DOHH2 (cell line): ENCODE data around the gene ETS2.

Experiments used
- H3F3A ChIP-seq: fragments of 200-600 bp; sonication (generic), shearing (Covaris generic); 2 replicates; pipeline ENCODE4 v1.6.0; 2016; ENCODE audit warnings: antibody characterized with exemption, mild to moderate bottlenecking; ENCODE audit not compliant: control insufficient read depth, insufficient read depth
- H3K27ac ChIP-seq: fragments of 200-600 bp; sonication (generic); 2 replicates; pipeline ENCODE4 v1.5.1; 2014; ENCODE audit warnings: low read depth, mild to moderate bottlenecking, low read length, moderate library complexity
- H3K27me3 ChIP-seq: fragments of 200-600 bp; sonication (generic); 2 replicates; pipeline ENCODE4 v1.6.1; 2014; ENCODE audit warnings: mild to moderate bottlenecking, low read length, mixed read lengths; ENCODE audit not compliant: control insufficient read depth
- H3K36me3 ChIP-seq: fragments of 200-600 bp; sonication (generic); 2 replicates; pipeline ENCODE4 v1.6.1; 2014; ENCODE audit warnings: mild to moderate bottlenecking, low read length, moderate library complexity, mixed read lengths; ENCODE audit not compliant: control insufficient read depth
- H3K4me1 ChIP-seq: fragments of 200-600 bp; sonication (generic); 2 replicates; pipeline ENCODE4 v1.6.1; 2014; ENCODE audit warnings: mild to moderate bottlenecking, low read length, mixed read lengths; ENCODE audit not compliant: control insufficient read depth
- H3K4me2 ChIP-seq: fragments of 200-600 bp; sonication (generic); 2 replicates; pipeline ENCODE4 v1.6.0; 2014; ENCODE audit warnings: mild to moderate bottlenecking, low read length, moderate library complexity
- H3K4me3 ChIP-seq: fragments of 200-600 bp; sonication (generic); 2 replicates; pipeline ENCODE4 v1.5.1; 2014; ENCODE audit warnings: mild to moderate bottlenecking, low read length, mixed read lengths
- H3K79me2 ChIP-seq: fragments of 200-600 bp; sonication (generic); 2 replicates; pipeline ENCODE4 v1.6.1; 2014; ENCODE audit warnings: mild to moderate bottlenecking, low read length, mixed read lengths; ENCODE audit not compliant: control insufficient read depth
- H3K9me2 ChIP-seq: fragments of 200-600 bp; sonication (generic); replicated peaks from 2 replicates; pipeline ENCODE4 v1.6.1; 2014; ENCODE audit warnings: mild to moderate bottlenecking, low read length, mixed read lengths; ENCODE audit not compliant: control insufficient read depth
- H3K9me3 ChIP-seq: fragments of 200-600 bp; sonication (generic); 2 replicates; pipeline ENCODE4 v1.6.1; 2014; ENCODE audit warnings: antibody characterized with exemption, low read length, mixed read lengths; ENCODE audit not compliant: control insufficient read depth, insufficient read depth
- H4K20me1 ChIP-seq: fragments of 200-600 bp; sonication (generic); 2 replicates; pipeline ENCODE4 v1.6.0; 2014; ENCODE audit warnings: low read depth, mild to moderate bottlenecking, antibody characterized with exemption, low read length, moderate library complexity; ENCODE audit not compliant: control insufficient read depth, insufficient read depth
- CTCF ChIP-seq: fragments of 200-600 bp; sonication (generic); IDR thresholded peaks from one replicate; pipeline ENCODE4 v1.5.1; 2014; ENCODE audit warnings: antibody characterized with exemption, mild to moderate bottlenecking, low read depth, low read length; ENCODE audit not compliant: poor library complexity, severe bottlenecking
- EZH2phosphoT487 ChIP-seq: fragments of 200-600 bp; sonication (generic); IDR thresholded peaks from 2 replicates; pipeline ENCODE4 v1.6.1; 2017; ENCODE audit warnings: borderline replicate concordance, mild to moderate bottlenecking, antibody characterized with exemption, low read length, moderate library complexity, mixed read lengths

The ETS2 gene

GRCh38 chr21:38803075-38803660 lies 2.6 kb upstream of the ETS2 start:
- no peaks in the 10 kb centered on the region for H3K27me3 ChIP-seq
- H3K4me2 ChIP-seq: no peak overlapping the region
- H3K27ac ChIP-seq: no peak overlapping the region
- peaks cover 35% of the 10 kb centered on the region for H3K79me2 ChIP-seq
- TF ChIP-seq EZH2phosphoT487 (no peak), CTCF (no peak)
- H3F3A ChIP-seq: no peaks in the 10 kb centered on the region; the same call in 1 of the 2 replicates
- H3K36me3 ChIP-seq: peaks cover 22% of the 10 kb centered on the region
- H4K20me1 ChIP-seq: peaks cover 6% of the 10 kb centered on the region; the same call in 1 of the 2 replicates
- no peaks in the 10 kb centered on the region for H3K9me2 ChIP-seq
- H3K9me3 ChIP-seq: no peaks in the 10 kb centered on the region
- no peak overlapping the region for H3K4me3 ChIP-seq
- H3K4me1 ChIP-seq: peaks cover 21% of the 10 kb centered on the region

- H3K27ac ChIP-seq: no peak overlapping the region
- H3K4me3 ChIP-seq: peak overlapping the region; percentile 78
Observed at GRCh38 chr21:38804030-38804788, 1.5 kb upstream of the ETS2 start.

GRCh38 chr21:38804789-38805327 lies 871 bp upstream of the ETS2 start:
- Histone ChIP-seq H3K36me3 (peaks cover 36% of the 10 kb centered on the region), H3K27ac (peak overlapping the region; percentile 73), H3K9me3 (no peaks in the 10 kb centered on the region), H3K27me3 (no peaks in the 10 kb centered on the region), H4K20me1 (peaks cover 11% of the 10 kb centered on the region; the same call in 1 of the 2 replicates), H3F3A (peaks cover 5% of the 10 kb centered on the region; the same call in 1 of the 2 replicates), H3K9me2 (no peaks in the 10 kb centered on the region), H3K79me2 (peaks cover 51% of the 10 kb centered on the region), H3K4me1 (peaks cover 38% of the 10 kb centered on the region), H3K4me2 (peak overlapping the region; percentile 95), H3K4me3 (peak overlapping the region; percentile 78)
- TF ChIP-seq EZH2phosphoT487: no peak
- peak; percentile 77 for TF ChIP-seq CTCF

More at GRCh38 chr21:38804030-38804788, 1.5 kb upstream of the ETS2 start:
- Histone ChIP-seq H3K4me2 (peak overlapping the region; percentile 95), H3K36me3 (peaks cover 30% of the 10 kb centered on the region), H3K79me2 (peaks cover 45% of the 10 kb centered on the region), H3F3A (peaks cover 5% of the 10 kb centered on the region; the same call in 1 of the 2 replicates), H3K9me3 (no peaks in the 10 kb centered on the region), H3K9me2 (no peaks in the 10 kb centered on the region), H3K27me3 (no peaks in the 10 kb centered on the region), H3K4me1 (peaks cover 31% of the 10 kb centered on the region), H4K20me1 (peaks cover 6% of the 10 kb centered on the region; the same call in 1 of the 2 replicates)
- TF ChIP-seq EZH2phosphoT487 (no peak), CTCF (no peak)
